Body of pancreas (tissue), 4 donors: Measurements from ENCODE around the gene SWT1.

Experiments used
- CTCF ChIP-seq, 7 experiments: fragments of 450-650 bp in 4 of 7; fragments of 200-600 bp in 3 of 7; sonication (generic) in 3 of 7; IDR thresholded peaks; one replicate each; pipeline ENCODE4 v1.5.1; 2016 to 2019; ENCODE audit warnings: antibody characterized with exemption in 7 of 7
- POLR2A ChIP-seq, 3 donors: fragments of 450-650 bp; IDR thresholded peaks; one replicate each; pipeline ENCODE4 v1.6.1; 2016; ENCODE audit warnings: antibody characterized with exemption in 3 of 3, mild to moderate bottlenecking in 2 of 3

- TF ChIP-seq CTCF (IDR thresholded peaks at IDR 0.05) (no peak), POLR2A (IDR thresholded peaks at IDR 0.05) (no peak)
Observed at GRCh38 chr1:185137896-185138545, 18.9 kb upstream of the SWT1 start.
